B cell (primary cell): ENCODE results near the gene ETV1. TPM values are rescaled to one million over a fixed set of nuclear protein-coding genes. Genes with fewer than 3 reads are reported as not detected.

Source experiments
- ATAC-seq: fragments of 200-7000 bp; cut with Tn5 transposase; one replicate; pipeline ENCODE4 v1.10.0; 2021; ENCODE audit warnings: low read depth, mild to moderate bottlenecking, moderate number of reproducible peaks, moderate library complexity
- CTCF ChIA-PET: fragments of 350-600 bp; sonication (Branson Sonifier 250); formaldehyde crosslinking; loops from one replicate; lab custom pipeline; 2021; ENCODE audit warnings: antibody characterized with exemption, inconsistent platforms; lab: Charles Lee
- POLR2A ChIA-PET: fragments of 350-600 bp; sonication (Branson Sonifier 250); formaldehyde crosslinking; loops from one replicate; lab custom pipeline; 2021; ENCODE audit warnings: antibody characterized with exemption; lab: Charles Lee
- DNase-seq: peaks from one replicate; pipeline ENCODE4 v3.0.0; 2013
- H2AFZ ChIP-seq: 2 replicates; pipeline ENCODE4 v1.6.1; 2012; ENCODE audit warnings: mild to moderate bottlenecking, low read depth, low read length; ENCODE audit not compliant: insufficient read depth, poor library complexity, severe bottlenecking
- H3K27ac ChIP-seq, 2 donors: 1 replicate in 1 of 2; 2 replicates in 1 of 2; pipeline ENCODE4 v1.5.1; 2012 to 2013; ENCODE audit warnings: low read length in 2 of 2, mild to moderate bottlenecking in 2 of 2, moderate library complexity in 1 of 2
- H3K27me3 ChIP-seq, 4 experiments: fragments of 200-600 bp in 1 of 4; sonication (generic) in 1 of 4; replicated peaks in 1 of 4; 1 replicate in 2 of 4; 2 replicates in 2 of 4; pipeline versions ENCODE4 v1.6.1 to v1.7.0; 2013 to 2016; ENCODE audit warnings: low read length in 3 of 4, mild to moderate bottlenecking in 2 of 4, mixed read lengths in 1 of 4, moderate library complexity in 1 of 4; ENCODE audit not compliant: insufficient read depth in 4 of 4, control insufficient read depth in 3 of 4; ENCODE audit errors: control extremely low read depth in 1 of 4
- H3K36me3 ChIP-seq, 2 experiments: replicated peaks in 1 of 2; 1 replicate in 1 of 2; 2 replicates in 1 of 2; pipeline versions ENCODE4 v1.6.1 to v1.7.1; 2013; ENCODE audit warnings: low read length in 1 of 2; ENCODE audit not compliant: insufficient read depth in 2 of 2, control insufficient read depth in 1 of 2; ENCODE audit errors: control extremely low read depth in 1 of 2, extremely low read depth in 1 of 2
- H3K4me1 ChIP-seq, 2 donors: fragments of 200-600 bp in 1 of 2; sonication (generic) in 1 of 2; 1 replicate in 1 of 2; 2 replicates in 1 of 2; pipeline versions ENCODE4 v1.5.1 to v1.6.1; 2013 to 2017; ENCODE audit warnings: low read length in 2 of 2; ENCODE audit not compliant: control insufficient read depth in 2 of 2, insufficient read depth in 2 of 2
- H3K4me2 ChIP-seq: replicated peaks from 2 replicates; pipeline ENCODE3; 2012; ENCODE audit warnings: mild to moderate bottlenecking, low read depth, low read length; ENCODE audit not compliant: poor library complexity, severe bottlenecking
- H3K4me3 ChIP-seq, 5 experiments: fragments of 200-600 bp in 1 of 5; sonication (generic) in 1 of 5; 1 replicate in 3 of 5; 2 replicates in 2 of 5; pipeline versions ENCODE4 v1.5.1 to v1.7.0; 2011 to 2016; ENCODE audit warnings: low read length in 4 of 5, mild to moderate bottlenecking in 4 of 5, low read depth in 2 of 5, control low read depth in 1 of 5, moderate library complexity in 1 of 5; ENCODE audit not compliant: insufficient read depth in 1 of 5; ENCODE audit errors: control extremely low read depth in 1 of 5, extremely low read depth in 1 of 5
- H3K79me2 ChIP-seq: fragments of 200-600 bp; sonication (generic); one replicate; pipeline ENCODE4 v1.6.0; 2016; ENCODE audit warnings: low read length; ENCODE audit not compliant: control insufficient read depth, insufficient read depth
- H3K9ac ChIP-seq: fragments of 200-600 bp; sonication (generic); 2 replicates; pipeline ENCODE4 v1.6.1; 2017; ENCODE audit warnings: mild to moderate bottlenecking, low read length, moderate library complexity
- H3K9me3 ChIP-seq, 3 donors: one replicate each; pipeline versions ENCODE4 v1.6.1 to v1.7.1; 2013; ENCODE audit warnings: low read length in 2 of 3; ENCODE audit not compliant: control insufficient read depth in 2 of 3, insufficient read depth in 1 of 3; ENCODE audit errors: control extremely low read depth in 1 of 3
- H4K20me1 ChIP-seq: 2 replicates; pipeline ENCODE4 v1.6.0; 2012; ENCODE audit warnings: mild to moderate bottlenecking, low read length; ENCODE audit not compliant: insufficient read depth, control insufficient read depth, poor library complexity, severe bottlenecking
- H3K27ac Mint-ChIP-seq: one replicate; pipeline ENCODE4 v1.8.0; 2021; ENCODE audit warnings: mixed read lengths
- H3K27me3 Mint-ChIP-seq: one replicate; pipeline ENCODE4 v1.8.0; 2021; ENCODE audit warnings: mixed read lengths
- H3K4me1 Mint-ChIP-seq: one replicate; pipeline ENCODE4 v1.8.0; 2021; ENCODE audit warnings: mixed read lengths
- H3K4me3 Mint-ChIP-seq: one replicate; pipeline ENCODE4 v1.8.0; 2021; ENCODE audit warnings: mixed read lengths
- H3K9me3 Mint-ChIP-seq: one replicate; pipeline ENCODE4 v1.8.0; 2022; ENCODE audit warnings: mixed read lengths; ENCODE audit not compliant: insufficient read depth
- CTCF ChIP-seq: fragments of 200-600 bp; IDR thresholded peaks from one replicate; pipeline ENCODE4 v1.8.0; 2022; ENCODE audit warnings: antibody characterized with exemption, mild to moderate bottlenecking
- EZH2 ChIP-seq: IDR thresholded peaks from 2 replicates; pipeline ENCODE4 v1.6.1; 2012; ENCODE audit warnings: borderline replicate concordance, low read depth, mild to moderate bottlenecking, moderate library complexity, low read length; ENCODE audit not compliant: insufficient read depth, poor library complexity, severe bottlenecking
- WGBS: methylation state at CpG from one replicate; pipeline ENCODE4 v1.1.5; 2013; ENCODE audit warnings: missing lambda C conversion rate; ENCODE audit not compliant: insufficient coverage; 5-methylcytosine and 5-hydroxymethylcytosine counted together
- intact Hi-C: fragments of 100-400 bp; cut with micrococcal nuclease; formaldehyde crosslinking; loops from one replicate; pipeline ENCODE4 v1.10.0; 2022
- polyA plus RNA-seq: library from polyadenylated mRNA; depleted of rRNA; stranded (reverse); fragments of >200 nt; gene quantifications from 2 replicates; pipeline ENCODE4 v1.2.3, GENCODE V29; 2012
- total RNA-seq, 2 donors: library from RNA; stranded (reverse); fragments of 120-200 nt in 1 of 2; gene quantifications; 1 replicate in 1 of 2; 2 replicates in 1 of 2; pipeline versions ENCODE4 v1.2.3 to v1.2.4, GENCODE V29; 2013 to 2022

Gene ETV1
- total and polyA plus RNA-seq, 2 donors (not counting 1 experiment from before 2014, with no cell fraction given): not detected

DNA sequence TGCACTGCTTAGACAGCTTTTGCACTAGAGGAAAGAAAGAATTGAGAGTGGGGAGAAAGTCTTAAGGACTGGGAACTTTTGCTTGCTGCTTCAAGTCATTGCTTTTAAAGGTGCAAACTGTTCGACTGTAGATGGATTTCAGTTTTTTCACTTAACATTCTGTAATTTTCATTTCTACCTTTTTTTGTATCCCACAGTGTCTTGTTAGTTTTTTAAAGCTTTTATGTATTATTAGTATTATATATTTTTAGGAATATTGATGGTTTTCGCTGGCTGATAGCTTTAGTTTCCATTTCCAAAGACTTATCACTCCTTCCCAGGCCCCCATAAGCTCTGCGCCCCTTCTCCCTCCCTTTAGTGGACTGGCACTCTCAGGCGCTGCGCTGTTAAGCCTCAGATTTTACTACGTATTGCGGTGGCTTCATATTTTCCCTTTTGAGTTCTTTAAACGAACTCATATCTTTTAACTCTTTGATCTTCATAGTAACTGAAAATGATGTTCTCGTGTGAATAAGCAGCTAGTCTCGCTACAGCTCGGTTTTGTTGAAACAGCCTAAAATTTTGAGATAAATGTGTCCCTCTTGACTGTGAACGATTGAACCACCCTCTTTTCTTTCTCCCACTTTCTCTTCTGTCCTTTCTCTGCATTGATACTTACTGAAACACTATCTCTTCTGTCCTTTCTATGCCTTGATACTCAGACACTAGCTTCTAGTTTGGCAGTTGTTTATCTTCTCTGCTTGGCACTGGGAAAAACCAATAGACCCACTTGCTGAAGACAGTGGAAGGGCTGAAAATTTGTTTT lies 2.5 kb upstream of the ETV1 start:
- Histone ChIP-seq H3K9ac (peak overlapping the region; percentile 61), H4K20me1 (no peaks in the 10 kb centered on the region), H2AFZ (peak overlapping the region; percentile 61), H3K4me1 (peaks cover 26 to 28% of the 10 kb centered on the region in 2 donors), H3K36me3 (no peaks in the 10 kb centered on the region), H3K9me3 (peaks cover 0 to 10% (median 0%) of the 10 kb centered on the region in 3 donors), H3K27me3 (peaks cover 0 to 29% (median 25%) of the 10 kb centered on the region in 4 experiments), H3K4me3 (peak overlapping the region in 2 of 5 experiments; percentile 43 to 54), H3K4me2 (peak overlapping the region; percentile 73), H3K27ac (no peak overlapping the region), H3K79me2 (no peaks in the 10 kb centered on the region)
- 95% methylated on average over 7 of the region's 12 CpGs for WGBS
- intact Hi-C loops: no loop called here
- ATAC-seq: no peak
- H3K9me3 Mint-ChIP-seq: peaks cover 4% of the 10 kb centered on the region
- no peak for DNase-seq
- no peaks in the 10 kb centered on the region for H3K27me3 Mint-ChIP-seq
- H3K4me3 Mint-ChIP-seq: no peak overlapping the region
- H3K4me1 Mint-ChIP-seq: no peaks in the 10 kb centered on the region
- H3K27ac Mint-ChIP-seq: no peak overlapping the region
- CTCF ChIA-PET: no interaction called here
- POLR2A ChIA-PET: no interaction called here
- TF ChIP-seq CTCF (no peak), EZH2 (no peak)
